ENCODE data around the gene PROCA1. TPM values are rescaled to one million over a fixed set of nuclear protein-coding genes. Genes with fewer than 3 reads are reported as not detected.

Gene PROCA1
- total and polyA plus RNA-seq, 9 of the 15 experiments (the other 6 are each of a cell fraction or from before 2014, with no cell fraction given), result 0.78 to 16.2 (median 5.6) TPM

DNA sequence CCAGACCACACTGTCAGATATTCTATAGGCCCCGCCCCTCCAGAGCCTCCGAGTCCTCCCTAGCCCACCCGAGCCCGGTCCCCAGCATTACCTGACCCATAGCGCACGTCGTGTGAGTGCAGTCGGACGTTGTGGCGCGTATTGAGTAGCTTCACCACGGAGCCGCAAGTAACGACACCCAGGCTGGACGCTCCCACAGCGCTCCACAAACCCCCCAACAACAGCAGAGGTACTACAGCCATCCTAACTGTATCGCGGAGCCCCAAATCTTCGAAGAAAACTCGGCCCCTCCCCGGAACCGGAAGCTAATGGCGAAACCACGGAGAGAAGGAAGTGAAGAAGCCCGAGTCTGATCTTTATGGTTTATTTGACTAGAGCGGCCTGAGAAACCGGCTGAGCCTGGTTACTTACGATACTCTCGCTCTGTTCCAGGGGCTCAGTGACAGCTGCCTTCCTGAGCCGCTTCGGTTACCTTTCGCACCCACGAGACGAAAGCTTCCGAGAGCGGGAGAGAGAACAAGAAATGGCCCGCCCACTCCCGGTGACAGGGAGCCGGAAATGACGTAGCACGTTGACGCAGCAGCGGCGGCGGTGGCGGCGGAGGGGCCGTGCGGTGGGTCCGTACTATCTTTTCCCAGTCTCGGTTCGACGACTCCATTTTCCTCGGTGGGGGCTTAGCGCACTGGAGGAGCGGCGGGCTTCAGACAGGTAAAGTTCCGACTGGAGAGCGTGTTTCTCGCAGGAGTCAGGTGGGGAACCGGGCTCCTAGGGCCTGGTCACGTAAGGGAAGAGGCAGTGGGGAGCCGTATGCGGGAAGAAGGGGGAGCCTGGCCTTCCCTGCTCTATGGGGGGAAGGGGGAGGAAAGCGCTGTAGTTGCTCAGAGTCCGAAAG is 49.8 kb downstream of the PROCA1 start, which contains the start of the genes SDF2 and SUPT6H (continued):
- peak; percentile 66; the same call in 1 of the 2 replicates for TF ChIP-seq MGA (IDR thresholded peaks at IDR 0.05)
- peak; percentile 79 for TF ChIP-seq LCOR (CRISPR knock-in tag; IDR thresholded peaks at IDR 0.05)
- TF ChIP-seq, protein P1, sequence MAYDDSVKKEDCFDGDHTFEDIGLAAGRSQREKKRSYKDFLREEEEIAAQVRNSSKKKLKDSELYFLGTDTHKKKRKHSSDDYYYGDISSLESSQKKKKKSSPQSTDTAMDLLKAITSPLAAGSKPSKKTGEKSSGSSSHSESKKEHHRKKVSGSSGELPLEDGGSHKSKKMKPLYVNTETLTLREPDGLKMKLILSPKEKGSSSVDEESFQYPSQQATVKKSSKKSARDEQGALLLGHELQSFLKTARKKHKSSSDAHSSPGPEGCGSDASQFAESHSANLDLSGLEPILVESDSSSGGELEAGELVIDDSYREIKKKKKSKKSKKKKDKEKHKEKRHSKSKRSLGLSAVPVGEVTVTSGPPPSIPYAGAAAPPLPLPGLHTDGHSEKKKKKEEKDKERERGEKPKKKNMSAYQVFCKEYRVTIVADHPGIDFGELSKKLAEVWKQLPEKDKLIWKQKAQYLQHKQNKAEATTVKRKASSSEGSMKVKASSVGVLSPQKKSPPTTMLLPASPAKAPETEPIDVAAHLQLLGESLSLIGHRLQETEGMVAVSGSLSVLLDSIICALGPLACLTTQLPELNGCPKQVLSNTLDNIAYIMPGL (CRISPR knock-in tag; IDR thresholded peaks at IDR 0.05), result peak; percentile 47
- TF ChIP-seq KLF6 (CRISPR knock-in tag; IDR thresholded peaks at IDR 0.05; ENCODE audit: borderline replicate concordance), result peak; percentile 33; the same call in 1 of the 2 replicates
- peak; percentile 97 for TF ChIP-seq CXXC5 (CRISPR knock-in tag; IDR thresholded peaks at IDR 0.05)
- no peak for TF ChIP-seq CBX8 (IDR thresholded peaks at IDR 0.05; ENCODE audit: borderline replicate concordance, extremely low read depth, low read depth, low read length, poor library complexity, severe bottlenecking)
- peak; percentile 86 for TF ChIP-seq CHD1 (IDR thresholded peaks at IDR 0.05; ENCODE audit: low read length)
- no peak for TF ChIP-seq ZFP91 (CRISPR knock-in tag; IDR thresholded peaks at IDR 0.05)
- TF ChIP-seq MAFG (tag; conservative IDR thresholded peaks at IDR 0.05), result no peak
- TF ChIP-seq HNRNPLL (IDR thresholded peaks at IDR 0.05; ENCODE audit: low read depth, low read length, poor library complexity, severe bottlenecking), result peak; percentile 91
